NCI-H524 (cell line): ENCODE results near the gene KLHL14.

ENCODE experiments used
- DNase-seq, 2 experiments: peaks; one replicate each; lab custom pipeline; 2025; lab: John Stamatoyannopoulos, UW

KLHL14 gene

GRCh38 chr18:32770054-32770665, 2.7 kb downstream of the KLHL14 start:
- DNase-seq: peak in 1 of 2 experiments; percentile 28

GRCh38 chr18:32769586-32770053, 3.2 kb downstream of the KLHL14 start:
- DNase-seq: peak in 1 of 2 experiments; percentile 33

- DNase-seq: no peak
Observed at GRCh38 chr18:32769071-32769585, 3.7 kb downstream of the KLHL14 start.

GRCh38 chr18:32767400-32767799, 5.4 kb downstream of the KLHL14 start:
- DNase-seq: no peak

- DNase-seq: no peak
Observed at GRCh38 chr18:32764611-32765244, 8.1 kb downstream of the KLHL14 start.

- no peak for DNase-seq
Observed at GRCh38 chr18:32763293-32763692, 9.5 kb downstream of the KLHL14 start.

GRCh38 chr18:32761231-32761630, 11.6 kb downstream of the KLHL14 start:
- DNase-seq: no peak

- no peak for DNase-seq
Observed at GRCh38 chr18:32760391-32760790, 12.4 kb downstream of the KLHL14 start.

GRCh38 chr18:32759611-32760167, 13.1 kb downstream of the KLHL14 start:
- peak in 1 of 2 experiments; percentile 62 for DNase-seq

GRCh38 chr18:32754508-32755263, 18.1 kb downstream of the KLHL14 start:
- no peak for DNase-seq

GRCh38 chr18:32753656-32754260, 19.1 kb downstream of the KLHL14 start:
- peak; percentile 82 to 92 for DNase-seq

GRCh38 chr18:32750328-32750727, 22.5 kb downstream of the KLHL14 start:
- no peak for DNase-seq

- DNase-seq: no peak
Observed at GRCh38 chr18:32749809-32750208, 23.0 kb downstream of the KLHL14 start.

- no peak for DNase-seq
Observed at GRCh38 chr18:32742579-32742978, 30.2 kb downstream of the KLHL14 start.

- no peak for DNase-seq
Observed at GRCh38 chr18:32735781-32736180, 37.0 kb downstream of the KLHL14 start.

- no peak for DNase-seq
Observed at GRCh38 chr18:32734442-32734841, 38.4 kb downstream of the KLHL14 start.

- DNase-seq: no peak
Observed at GRCh38 chr18:32732165-32732564, 40.7 kb downstream of the KLHL14 start.

- peak in 1 of 2 experiments; percentile 6 for DNase-seq
Observed at GRCh38 chr18:32730620-32731091, 42.2 kb downstream of the KLHL14 start.

GRCh38 chr18:32730068-32730467, 42.8 kb downstream of the KLHL14 start:
- no peak for DNase-seq

GRCh38 chr18:32724071-32724749, 48.6 kb downstream of the KLHL14 start:
- DNase-seq: no peak

- no peak for DNase-seq
Observed at GRCh38 chr18:32722279-32722678, 50.5 kb downstream of the KLHL14 start.
